Mesenchymal stem cell (in vitro differentiated cells and primary cell): Measurements from ENCODE around the gene AKR1D1.
A peak's percentile ranks its signal among the peaks of the same experiment; 100 is the strongest.

Experiments
- DNase-seq: peaks from one replicate; pipeline ENCODE4 v3.0.0-alpha.2; 2013
- H2AFZ ChIP-seq: one replicate; pipeline ENCODE4 v1.6.1; 2013; ENCODE audit warnings: low read depth, mild to moderate bottlenecking, control low read depth, inconsistent platforms, low read length, moderate library complexity
- H2AK5ac ChIP-seq: 2 replicates; pipeline ENCODE4 v1.6.1; 2013; ENCODE audit warnings: low read length, moderate library complexity, mild to moderate bottlenecking, inconsistent platforms; ENCODE audit not compliant: severe bottlenecking
- H2BK120ac ChIP-seq: one replicate; pipeline ENCODE4 v1.6.1; 2013; ENCODE audit warnings: low read depth, mild to moderate bottlenecking, inconsistent platforms, low read length, moderate library complexity
- H2BK12ac ChIP-seq, 2 experiments: one replicate each; pipeline ENCODE4 v1.6.1; 2013; ENCODE audit warnings: inconsistent platforms in 2 of 2, low read length in 2 of 2, mild to moderate bottlenecking in 2 of 2, moderate library complexity in 2 of 2, control low read depth in 1 of 2
- H2BK15ac ChIP-seq: one replicate; pipeline ENCODE4 v1.6.1; 2013; ENCODE audit warnings: mild to moderate bottlenecking, low read depth, inconsistent platforms; ENCODE audit not compliant: poor library complexity, severe bottlenecking
- H2BK5ac ChIP-seq: 2 replicates; pipeline ENCODE4 v1.6.1; 2013; ENCODE audit warnings: low read depth, mild to moderate bottlenecking, low read length, control low read depth, inconsistent platforms; ENCODE audit not compliant: poor library complexity, severe bottlenecking
- H3K14ac ChIP-seq, 2 experiments: one replicate each; pipeline ENCODE4 v1.6.1; 2013; ENCODE audit warnings: inconsistent platforms in 2 of 2, low read length in 2 of 2, control low read depth in 1 of 2, mild to moderate bottlenecking in 1 of 2, moderate library complexity in 1 of 2
- H3K18ac ChIP-seq, 2 experiments: one replicate each; pipeline ENCODE4 v1.6.1; 2013; ENCODE audit warnings: inconsistent platforms in 2 of 2, low read length in 2 of 2, control low read depth in 1 of 2, low read depth in 1 of 2, mild to moderate bottlenecking in 1 of 2
- H3K23ac ChIP-seq, 2 experiments: one replicate each; pipeline ENCODE4 v1.6.1; 2013; ENCODE audit warnings: inconsistent platforms in 2 of 2, low read length in 2 of 2, mild to moderate bottlenecking in 2 of 2, moderate library complexity in 2 of 2, control low read depth in 1 of 2
- H3K27ac ChIP-seq: 2 replicates; pipeline ENCODE4 v1.5.1; 2013; ENCODE audit warnings: mild to moderate bottlenecking, moderate library complexity, low read length, control low read depth, inconsistent platforms; ENCODE audit not compliant: poor library complexity, severe bottlenecking
- H3K27me3 ChIP-seq, 2 experiments: 2 replicates each; pipeline versions ENCODE4 v1.6.1 to v1.7.0; 2013; ENCODE audit warnings: low read length in 2 of 2, mild to moderate bottlenecking in 2 of 2, moderate library complexity in 2 of 2, control low read depth in 1 of 2, inconsistent platforms in 1 of 2; ENCODE audit not compliant: control insufficient read depth in 1 of 2, insufficient read depth in 1 of 2
- H3K36me3 ChIP-seq, 2 experiments: 2 replicates each; pipeline versions ENCODE4 v1.6.1 to v1.7.0; 2013; ENCODE audit warnings: low read length in 2 of 2, control low read depth in 1 of 2, inconsistent platforms in 1 of 2, low read depth in 1 of 2, mild to moderate bottlenecking in 1 of 2; ENCODE audit not compliant: insufficient read depth in 2 of 2, control insufficient read depth in 1 of 2
- H3K4ac ChIP-seq, 2 experiments: one replicate each; pipeline ENCODE4 v1.6.1; 2013; ENCODE audit warnings: inconsistent platforms in 2 of 2, low read length in 2 of 2, mild to moderate bottlenecking in 2 of 2, moderate library complexity in 2 of 2, control low read depth in 1 of 2, low read depth in 1 of 2
- H3K4me1 ChIP-seq: 2 replicates; pipeline ENCODE4 v1.6.1; 2013; ENCODE audit warnings: low read depth, low read length, control low read depth; ENCODE audit not compliant: control insufficient read depth, insufficient read depth
- H3K4me2 ChIP-seq: 2 replicates; pipeline ENCODE4 v1.6.1; 2013; ENCODE audit warnings: low read length, mild to moderate bottlenecking, inconsistent platforms; ENCODE audit not compliant: poor library complexity, severe bottlenecking
- H3K4me3 ChIP-seq, 2 experiments: 2 replicates each; pipeline versions ENCODE4 v1.5.1 to v1.7.0; 2013; ENCODE audit warnings: low read length in 2 of 2, mild to moderate bottlenecking in 2 of 2, control low read depth in 1 of 2, low read depth in 1 of 2; ENCODE audit not compliant: insufficient read depth in 1 of 2
- H3K79me1 ChIP-seq: replicated peaks from 2 replicates; pipeline ENCODE4 v1.6.1; 2013; ENCODE audit warnings: mild to moderate bottlenecking, control low read depth, low read length, inconsistent platforms; ENCODE audit not compliant: poor library complexity, severe bottlenecking
- H3K9ac ChIP-seq: 2 replicates; pipeline ENCODE4 v1.7.0; 2013; ENCODE audit warnings: mild to moderate bottlenecking, low read length, moderate library complexity
- H3K9me3 ChIP-seq: 2 replicates; pipeline ENCODE4 v1.7.0; 2013; ENCODE audit warnings: mild to moderate bottlenecking, low read length; ENCODE audit not compliant: control insufficient read depth
- H4K8ac ChIP-seq: one replicate; pipeline ENCODE4 v1.6.1; 2013; ENCODE audit warnings: inconsistent platforms, mild to moderate bottlenecking, low read length, moderate library complexity
- H4K91ac ChIP-seq: one replicate; pipeline ENCODE4 v1.6.1; 2013; ENCODE audit warnings: mild to moderate bottlenecking, low read length, inconsistent platforms
- WGBS: methylation state at CpG from one replicate; pipeline ENCODE4 v1.1.7; 2013; ENCODE audit warnings: mixed read lengths; 5-methylcytosine and 5-hydroxymethylcytosine counted together

Gene AKR1D1

DNA sequence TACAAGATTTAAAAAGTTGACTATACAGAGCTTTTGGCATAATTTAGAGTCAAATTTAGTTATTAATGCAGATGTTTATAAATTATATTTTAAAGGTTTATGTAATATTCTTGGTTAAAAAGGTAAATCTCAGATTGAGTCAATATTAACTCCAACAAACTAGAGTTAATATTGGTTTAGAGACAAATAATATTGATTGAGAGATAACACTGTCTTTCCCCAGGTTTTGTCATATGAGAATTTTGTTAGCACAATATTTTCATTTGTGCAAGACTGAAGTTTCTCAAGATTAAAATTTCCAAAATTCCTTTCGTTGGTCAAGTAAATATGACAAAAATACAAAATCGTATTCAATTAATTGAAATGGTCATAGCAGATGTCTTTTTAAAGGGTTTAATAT lies 12.9 kb upstream of the AKR1D1 start:
- Histone ChIP-seq H2AFZ (no peak overlapping the region), H3K4ac (no peak overlapping the region), H4K8ac (no peak overlapping the region), H3K23ac (no peak overlapping the region), H3K4me1 (peaks cover 2% of the 10 kb centered on the region), H2BK15ac (no peak overlapping the region), H3K36me3 (no peaks in the 10 kb centered on the region), H3K9me3 (no peaks in the 10 kb centered on the region), H2BK5ac (no peak overlapping the region), H3K18ac (no peak overlapping the region), H2BK120ac (no peak overlapping the region), H4K91ac (no peak overlapping the region), H3K9ac (no peak overlapping the region), H3K27me3 (peaks cover 0 to 4% of the 10 kb centered on the region in 2 experiments), H2AK5ac (no peak overlapping the region), H3K79me1 (no peaks in the 10 kb centered on the region), H3K14ac (no peak overlapping the region), H2BK12ac (no peak overlapping the region), H3K27ac (no peak overlapping the region), H3K4me3 (no peak overlapping the region), H3K4me2 (no peak overlapping the region)
- no CpG with 5 or more reads among the region's 2 CpGs for whole genome bisulfite sequencing
- no peak for DNase-seq

DNA sequence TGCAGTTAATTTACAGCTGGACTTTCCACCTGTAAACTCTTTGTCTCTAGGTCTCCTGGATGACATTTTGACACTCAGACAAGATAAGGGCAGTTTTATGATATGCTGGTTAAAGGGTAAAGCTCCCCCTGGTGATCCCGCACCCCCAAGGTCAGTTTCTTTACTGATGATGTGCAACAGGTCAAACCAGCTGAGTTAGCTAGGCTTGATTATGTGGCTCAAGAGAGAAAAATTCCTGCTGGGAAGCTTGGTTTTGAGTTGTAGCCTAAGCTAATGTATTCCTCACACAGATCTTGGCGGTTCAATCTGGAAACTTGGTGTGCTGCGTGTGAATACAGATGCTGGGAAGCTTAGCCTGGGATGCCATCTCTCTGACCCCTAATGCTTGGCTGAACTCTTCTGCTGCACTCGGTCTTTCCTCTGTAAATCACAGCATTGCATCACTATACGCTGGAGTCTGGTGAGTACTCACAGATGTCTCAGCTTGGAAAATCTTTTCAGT lies 11.4 kb upstream of the AKR1D1 start:
- Histone ChIP-seq H3K27me3 (peaks cover 0 to 4% of the 10 kb centered on the region in 2 experiments), H4K91ac (no peak overlapping the region), H2BK12ac (no peak overlapping the region), H3K79me1 (no peaks in the 10 kb centered on the region), H3K23ac (no peak overlapping the region), H2AFZ (no peak overlapping the region), H3K4ac (no peak overlapping the region), H2AK5ac (no peak overlapping the region), H2BK120ac (no peak overlapping the region), H3K9ac (peak overlapping the region; percentile 28), H3K18ac (no peak overlapping the region), H3K27ac (peak overlapping the region; percentile 6), H2BK15ac (no peak overlapping the region), H3K14ac (no peak overlapping the region), H3K9me3 (no peaks in the 10 kb centered on the region), H4K8ac (no peak overlapping the region), H3K4me2 (no peak overlapping the region), H2BK5ac (no peak overlapping the region), H3K4me1 (peaks cover 2% of the 10 kb centered on the region), H3K4me3 (no peak overlapping the region), H3K36me3 (no peaks in the 10 kb centered on the region)
- peak; percentile 66 for DNase-seq
- WGBS = 49% methylated on average over 4 of the region's 5 CpGs

GRCh38 chr7:138065827-138066226 lies 10.4 kb upstream of the AKR1D1 start:
- no peak overlapping the region for H3K4me3 ChIP-seq
- H2AK5ac ChIP-seq = no peak overlapping the region
- H2BK15ac ChIP-seq = no peak overlapping the region
- H3K27me3 ChIP-seq = peaks cover 0 to 4% of the 10 kb centered on the region in 2 experiments
- H3K9ac ChIP-seq = no peak overlapping the region
- no peak overlapping the region for H3K18ac ChIP-seq
- H4K91ac ChIP-seq = no peak overlapping the region
- WGBS = no CpG with 5 or more reads among the region's 1 CpG
- no peak overlapping the region for H3K23ac ChIP-seq
- H2BK120ac ChIP-seq = no peak overlapping the region
- no peak overlapping the region for H3K14ac ChIP-seq
- H2AFZ ChIP-seq = no peak overlapping the region
- no peak overlapping the region for H3K4me2 ChIP-seq
- H3K36me3 ChIP-seq = no peaks in the 10 kb centered on the region
- H3K4ac ChIP-seq = no peak overlapping the region
- H3K9me3 ChIP-seq = no peaks in the 10 kb centered on the region
- H3K79me1 ChIP-seq = no peaks in the 10 kb centered on the region
- H2BK12ac ChIP-seq = no peak overlapping the region
- H3K4me1 ChIP-seq = peaks cover 2% of the 10 kb centered on the region
- H3K27ac ChIP-seq = no peak overlapping the region
- no peak overlapping the region for H4K8ac ChIP-seq
- H2BK5ac ChIP-seq = no peak overlapping the region
- DNase-seq = no peak

- H3K4ac ChIP-seq = no peak overlapping the region
- H2BK15ac ChIP-seq = no peak overlapping the region
- H3K4me3 ChIP-seq = no peak overlapping the region
- H3K27ac ChIP-seq = peak overlapping the region; percentile 77
- DNase-seq = no peak
- H3K79me1 ChIP-seq = no peaks in the 10 kb centered on the region
- no peaks in the 10 kb centered on the region for H3K36me3 ChIP-seq
- no peak overlapping the region for H2BK5ac ChIP-seq
- H4K8ac ChIP-seq = no peak overlapping the region
- H2BK120ac ChIP-seq = no peak overlapping the region
- H2AFZ ChIP-seq = no peak overlapping the region
- no peak overlapping the region for H3K14ac ChIP-seq
- no peak overlapping the region for H3K18ac ChIP-seq
- WGBS = 100% methylated on average over 1 of the region's 1 CpG
- H3K9me3 ChIP-seq = no peaks in the 10 kb centered on the region
- H4K91ac ChIP-seq = no peak overlapping the region
- H3K9ac ChIP-seq = no peak overlapping the region
- peaks cover 0 to 4% of the 10 kb centered on the region in 2 experiments for H3K27me3 ChIP-seq
- H3K23ac ChIP-seq = no peak overlapping the region
- H3K4me2 ChIP-seq = no peak overlapping the region
- no peak overlapping the region for H2AK5ac ChIP-seq
- H3K4me1 ChIP-seq = peaks cover 2% of the 10 kb centered on the region
- H2BK12ac ChIP-seq = no peak overlapping the region
Measured at GRCh38 chr7:138066954-138067394, 9.3 kb upstream of the AKR1D1 start.
